ENCODE data around the gene SPAG16. TPM values are rescaled to one million over a fixed set of nuclear protein-coding genes. Genes with fewer than 3 reads are reported as not detected.

The SPAG16 gene
- total and polyA plus RNA-seq, 2 donors (not counting 1 experiment from before 2014, with no cell fraction given): 3.4 to 8.6 TPM

- Histone ChIP-seq H4K20me1 (ENCODE audit: control insufficient read depth, insufficient read depth, low read length, poor library complexity, severe bottlenecking) (no peaks in the 10 kb centered on the region), H3K36me3 (replicated peaks in 1 of 2; ENCODE audit: control extremely low read depth in 1 of 2, control insufficient read depth in 1 of 2, extremely low read depth in 1 of 2, insufficient read depth in 2 of 2, low read length in 1 of 2) (no peaks in the 10 kb centered on the region), H3K79me2 (ENCODE audit: control insufficient read depth, insufficient read depth, low read length) (no peaks in the 10 kb centered on the region), H2AFZ (ENCODE audit: insufficient read depth, low read depth, low read length, poor library complexity, severe bottlenecking) (no peak overlapping the region), H3K27ac (ENCODE audit: low read length in 2 of 2) (no peak overlapping the region), H3K9ac (ENCODE audit: low read length) (no peak overlapping the region), H3K9me3 (ENCODE audit: control extremely low read depth in 1 of 3, control insufficient read depth in 2 of 3, insufficient read depth in 1 of 3, low read length in 2 of 3) (no peaks in the 10 kb centered on the region), H3K27me3 (replicated peaks in 1 of 4; ENCODE audit: control extremely low read depth in 1 of 4, control insufficient read depth in 3 of 4, insufficient read depth in 4 of 4, low read length in 3 of 4) (no peaks in the 10 kb centered on the region), H3K4me2 (replicated peaks; ENCODE audit: low read depth, low read length, poor library complexity, severe bottlenecking) (no peak overlapping the region), H3K4me3 (ENCODE audit: control extremely low read depth in 1 of 5, extremely low read depth in 1 of 5, insufficient read depth in 1 of 5, low read depth in 2 of 5, low read length in 4 of 5) (no peak overlapping the region), H3K4me1 (ENCODE audit: control insufficient read depth in 2 of 2, insufficient read depth in 2 of 2, low read length in 2 of 2) (peaks cover 21 to 39% of the 10 kb centered on the region in 2 donors)
- DNase-seq (no peak), ATAC-seq (ENCODE audit: low read depth) (no peak)
- TF ChIP-seq EZH2 (IDR thresholded peaks at IDR 0.05; ENCODE audit: borderline replicate concordance, insufficient read depth, low read depth, low read length, poor library complexity, severe bottlenecking): no peak
- no peak for TF ChIP-seq CTCF (IDR thresholded peaks at IDR 0.05)
- Mint-ChIP-seq H3K9me3 (ENCODE audit: insufficient read depth) (no peaks in the 10 kb centered on the region), H3K4me3 (no peak overlapping the region), H3K27ac (peak overlapping the region; percentile 46), H3K4me1 (peaks cover 54% of the 10 kb centered on the region), H3K27me3 (peaks cover 18% of the 10 kb centered on the region)
- POLR2A ChIA-PET: no interaction called here
- WGBS (ENCODE audit: insufficient coverage): no CpG with 5 or more reads among the region's 1 CpG
- intact Hi-C loops (cut with micrococcal nuclease): no loop called here
- CTCF ChIA-PET: interaction anchor here (0.8 kb wide), 1 partner anchor 14 kb away, joined by 4 read pairs; no protein-coding TSS in a partner anchor
Observed at GRCh38 chr2:213237251-213237650, 47.0 kb upstream of the SPAG16 start.

GRCh38 chr2:213237787-213238186 lies 46.5 kb upstream of the SPAG16 start:
- Histone ChIP-seq H2AFZ (ENCODE audit: insufficient read depth, low read depth, low read length, poor library complexity, severe bottlenecking) (no peak overlapping the region), H3K4me2 (replicated peaks; ENCODE audit: low read depth, low read length, poor library complexity, severe bottlenecking) (peak overlapping the region; percentile 9), H3K4me1 (ENCODE audit: control insufficient read depth in 2 of 2, insufficient read depth in 2 of 2, low read length in 2 of 2) (peaks cover 16 to 34% of the 10 kb centered on the region in 2 donors), H3K27ac (ENCODE audit: low read length in 2 of 2) (no peak overlapping the region), H3K36me3 (replicated peaks in 1 of 2; ENCODE audit: control extremely low read depth in 1 of 2, control insufficient read depth in 1 of 2, extremely low read depth in 1 of 2, insufficient read depth in 2 of 2, low read length in 1 of 2) (no peaks in the 10 kb centered on the region), H3K9me3 (ENCODE audit: control extremely low read depth in 1 of 3, control insufficient read depth in 2 of 3, insufficient read depth in 1 of 3, low read length in 2 of 3) (no peaks in the 10 kb centered on the region), H3K27me3 (replicated peaks in 1 of 4; ENCODE audit: control extremely low read depth in 1 of 4, control insufficient read depth in 3 of 4, insufficient read depth in 4 of 4, low read length in 3 of 4) (no peaks in the 10 kb centered on the region), H3K79me2 (ENCODE audit: control insufficient read depth, insufficient read depth, low read length) (no peaks in the 10 kb centered on the region), H3K4me3 (ENCODE audit: control extremely low read depth in 1 of 5, extremely low read depth in 1 of 5, insufficient read depth in 1 of 5, low read depth in 2 of 5, low read length in 4 of 5) (no peak overlapping the region), H3K9ac (ENCODE audit: low read length) (no peak overlapping the region), H4K20me1 (ENCODE audit: control insufficient read depth, insufficient read depth, low read length, poor library complexity, severe bottlenecking) (no peaks in the 10 kb centered on the region)
- Mint-ChIP-seq H3K4me1 (peaks cover 50% of the 10 kb centered on the region), H3K4me3 (peak overlapping the region; percentile 48), H3K27ac (no peak overlapping the region), H3K27me3 (peaks cover 18% of the 10 kb centered on the region), H3K9me3 (ENCODE audit: insufficient read depth) (no peaks in the 10 kb centered on the region)
- no CpG with 5 or more reads among the region's 2 CpGs for WGBS (ENCODE audit: insufficient coverage)
- CTCF ChIA-PET: interaction anchor here (1.7 kb wide), 1 partner anchor 84 kb away, joined by 6 read pairs; no protein-coding TSS in a partner anchor
- POLR2A ChIA-PET: no interaction called here
- intact Hi-C loops (cut with micrococcal nuclease): no loop called here
- DNase-seq (no peak), ATAC-seq (ENCODE audit: low read depth) (no peak)
- TF ChIP-seq CTCF (IDR thresholded peaks at IDR 0.05) (no peak), EZH2 (IDR thresholded peaks at IDR 0.05; ENCODE audit: borderline replicate concordance, insufficient read depth, low read depth, low read length, poor library complexity, severe bottlenecking) (no peak)

Data from B cell (primary cell).